ENCODE measurements around the gene FOXO1. TPM values are rescaled to one million over a fixed set of nuclear protein-coding genes. Genes with fewer than 3 reads are reported as not detected.

The FOXO1 gene
- total and polyA plus RNA-seq, 9 of the 15 experiments (the other 6 are each of a cell fraction or from before 2014, with no cell fraction given), result 0.04 to 0.73 (median 0.20) TPM

- in situ Hi-C loops (cut with MboI), result no loop called here
- intact Hi-C loops (cut with micrococcal nuclease), result no loop called here
- Histone ChIP-seq H3K27me3 (ENCODE audit: control insufficient read depth in 2 of 2, insufficient read depth in 2 of 2, low read length in 2 of 2) (peaks cover 6 to 14% of the 10 kb centered on the region in 2 experiments), H3K4me3 (no peak overlapping the region), H3K79me2 (ENCODE audit: control insufficient read depth, insufficient read depth, low read length) (no peaks in the 10 kb centered on the region), H3K4me1 (replicated peaks in 1 of 2; ENCODE audit: control insufficient read depth in 2 of 2, insufficient read depth in 2 of 2, low read length in 2 of 2) (no peaks in the 10 kb centered on the region; a peak in 1 of 5 replicates), H3K9me3 (replicated peaks; ENCODE audit: control insufficient read depth, insufficient read depth, low read depth, low read length) (no peaks in the 10 kb centered on the region), H3K36me3 (ENCODE audit: control insufficient read depth, insufficient read depth, low read length) (no peaks in the 10 kb centered on the region), H2AFZ (ENCODE audit: low read depth, low read length) (no peak overlapping the region), H3K9me1 (ENCODE audit: control insufficient read depth, insufficient read depth, low read length) (no peaks in the 10 kb centered on the region), H4K20me1 (replicated peaks; ENCODE audit: control insufficient read depth, insufficient read depth, low read length) (no peaks in the 10 kb centered on the region), H3K27ac (ENCODE audit: extremely low read depth, low read depth, low read length) (no peak overlapping the region), H3K4me2 (ENCODE audit: insufficient read depth, low read length) (no peak overlapping the region), H3K9ac (ENCODE audit: insufficient read depth in 1 of 2, low read depth in 2 of 2, low read length in 2 of 2) (no peak overlapping the region)
- 3% methylated on average over 7 of the region's 7 CpGs for WGBS (ENCODE audit: insufficient coverage, low coverage, missing lambda C conversion rate)
- CTCF ChIA-PET (ENCODE audit: low intra/inter-chr PET ratio), result no interaction called here
- no peak for DNase-seq (ENCODE audit: extremely low read depth in 1 of 4, low spot score in 3 of 4)
- TF ChIP-seq ZNF197 (CRISPR knock-in tag; IDR thresholded peaks at IDR 0.05; ENCODE audit: low read depth) (no peak), IRF2 (CRISPR knock-in tag; IDR thresholded peaks at IDR 0.05) (no peak), RCOR1 (IDR thresholded peaks at IDR 0.05; ENCODE audit: borderline replicate concordance in 1 of 2, low read depth in 2 of 2, low read length in 2 of 2) (no peak)
- BruUV-seq (replicated peaks), result no TSS peak
- POLR2A ChIA-PET, result interaction anchor here (0.8 kb wide), 1 partner anchor 17 kb away, joined by 3 read pairs; no protein-coding TSS in a partner anchor
- no peak for ATAC-seq
- no peak for FAIRE-seq
These were observed 53.1 kb downstream of the FOXO1 start for GRCh38 chr13:40613192-40613818.

DNA sequence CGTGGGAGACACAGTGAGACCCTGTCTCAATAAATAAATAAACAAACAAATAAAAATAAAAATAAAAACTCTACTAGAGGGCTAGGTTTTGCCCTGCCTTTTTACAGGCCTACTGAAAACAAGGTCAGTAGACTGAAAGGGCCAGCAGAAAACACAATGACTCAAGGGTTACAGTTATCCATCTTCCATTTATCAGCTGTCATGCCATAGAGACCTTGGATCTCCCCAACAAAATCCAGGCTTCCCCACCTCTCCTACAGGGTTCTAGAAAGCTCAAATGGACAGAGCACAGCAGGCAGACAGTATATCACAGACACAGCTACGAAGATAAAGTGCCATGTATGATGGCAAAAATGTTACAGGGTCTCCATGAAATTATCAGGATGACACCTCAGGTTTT lies 54.4 kb downstream of the FOXO1 start:
- no peaks in the 10 kb centered on the region for H3K79me2 ChIP-seq (ENCODE audit: control insufficient read depth, insufficient read depth, low read length)
- ChIA-PET POLR2A (interaction anchor here (1.0 kb wide), 1 partner anchor 36 kb away, joined by 3 read pairs; no protein-coding TSS in a partner anchor), CTCF (ENCODE audit: low intra/inter-chr PET ratio) (no interaction called here)
- H2AFZ ChIP-seq (ENCODE audit: low read depth, low read length), result no peak overlapping the region
- DNase-seq (ENCODE audit: extremely low read depth in 1 of 4, low spot score in 3 of 4) (no peak), ATAC-seq (no peak), FAIRE-seq (no peak)
- no peaks in the 10 kb centered on the region for H4K20me1 ChIP-seq (replicated peaks; ENCODE audit: control insufficient read depth, insufficient read depth, low read length)
- no peaks in the 10 kb centered on the region for H3K9me3 ChIP-seq (replicated peaks; ENCODE audit: control insufficient read depth, insufficient read depth, low read depth, low read length)
- no peak overlapping the region for H3K4me2 ChIP-seq (ENCODE audit: insufficient read depth, low read length)
- TF ChIP-seq, protein P1, sequence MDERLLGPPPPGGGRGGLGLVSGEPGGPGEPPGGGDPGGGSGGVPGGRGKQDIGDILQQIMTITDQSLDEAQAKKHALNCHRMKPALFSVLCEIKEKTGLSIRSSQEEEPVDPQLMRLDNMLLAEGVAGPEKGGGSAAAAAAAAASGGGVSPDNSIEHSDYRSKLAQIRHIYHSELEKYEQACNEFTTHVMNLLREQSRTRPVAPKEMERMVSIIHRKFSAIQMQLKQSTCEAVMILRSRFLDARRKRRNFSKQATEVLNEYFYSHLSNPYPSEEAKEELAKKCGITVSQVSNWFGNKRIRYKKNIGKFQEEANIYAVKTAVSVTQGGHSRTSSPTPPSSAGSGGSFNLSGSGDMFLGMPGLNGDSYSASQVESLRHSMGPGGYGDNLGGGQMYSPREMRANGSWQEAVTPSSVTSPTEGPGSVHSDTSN (CRISPR knock-in tag; IDR thresholded peaks at IDR 0.05; ENCODE audit: low read depth), result no peak
- TF ChIP-seq, protein P1 (tag; conservative IDR thresholded peaks at IDR 0.05; ENCODE audit: low read depth), result peak; percentile 67
- TF ChIP-seq MEF2D (tag; conservative IDR thresholded peaks at IDR 0.05; ENCODE audit: low read depth), result no peak
- H3K36me3 ChIP-seq (ENCODE audit: control insufficient read depth, insufficient read depth, low read length), result no peaks in the 10 kb centered on the region
- intact Hi-C loops (cut with micrococcal nuclease), result no loop called here
- no peak overlapping the region for H3K9ac ChIP-seq (ENCODE audit: insufficient read depth in 1 of 2, low read depth in 2 of 2, low read length in 2 of 2)
- H3K27me3 ChIP-seq (ENCODE audit: control insufficient read depth in 2 of 2, insufficient read depth in 2 of 2, low read length in 2 of 2), result peaks cover 6 to 10% of the 10 kb centered on the region in 2 experiments
- H3K27ac ChIP-seq (ENCODE audit: extremely low read depth, low read depth, low read length), result no peak overlapping the region
- in situ Hi-C loops (cut with MboI), result no loop called here
- no peaks in the 10 kb centered on the region for H3K9me1 ChIP-seq (ENCODE audit: control insufficient read depth, insufficient read depth, low read length)
- no TSS peak for BruUV-seq (replicated peaks)
- no peak overlapping the region for H3K4me3 ChIP-seq
- no peaks in the 10 kb centered on the region; a peak in 1 of 5 replicates for H3K4me1 ChIP-seq (replicated peaks in 1 of 2; ENCODE audit: control insufficient read depth in 2 of 2, insufficient read depth in 2 of 2, low read length in 2 of 2)
- WGBS (ENCODE audit: insufficient coverage, low coverage, missing lambda C conversion rate), result 0% methylated on average over 1 of the region's 2 CpGs
